HG02571 (cell line): ENCODE measurements around the gene HLCS.

Source experiments
- ATAC-seq: cut with Tn5 transposase; IDR thresholded peaks from one replicate; pipeline ENCODE4 v1.9.1; 2021; ENCODE audit warnings: mild to moderate bottlenecking, moderate library complexity; ENCODE audit not compliant: unreplicated experiment

Gene HLCS

DNA sequence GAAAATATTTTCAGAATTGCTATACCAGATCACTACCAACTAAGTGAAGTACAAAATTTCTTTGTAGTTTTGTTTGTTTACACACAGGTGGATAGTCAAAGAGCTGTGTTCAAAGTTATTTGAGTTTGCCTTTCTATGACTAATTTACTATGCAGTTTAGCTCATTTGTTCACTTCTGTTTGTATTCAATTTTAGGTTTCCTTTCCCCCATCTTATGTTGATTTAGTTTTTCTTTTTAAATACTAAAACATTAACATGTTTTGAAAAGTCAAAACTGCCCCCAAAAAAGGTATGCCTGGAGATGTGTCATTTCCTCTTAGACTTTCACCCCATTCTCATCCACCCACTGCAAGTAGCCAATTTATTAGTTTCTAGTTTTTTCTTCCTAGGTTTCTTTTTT lies 21.4 kb upstream of the HLCS start:
- ATAC-seq, result no peak

- ATAC-seq, result no peak
These were observed 19.5 kb upstream of the HLCS start for GRCh38 chr21:36985751-36986594.

- no peak for ATAC-seq
These were observed 15.7 kb upstream of the HLCS start for GRCh38 chr21:36981977-36982700.

DNA sequence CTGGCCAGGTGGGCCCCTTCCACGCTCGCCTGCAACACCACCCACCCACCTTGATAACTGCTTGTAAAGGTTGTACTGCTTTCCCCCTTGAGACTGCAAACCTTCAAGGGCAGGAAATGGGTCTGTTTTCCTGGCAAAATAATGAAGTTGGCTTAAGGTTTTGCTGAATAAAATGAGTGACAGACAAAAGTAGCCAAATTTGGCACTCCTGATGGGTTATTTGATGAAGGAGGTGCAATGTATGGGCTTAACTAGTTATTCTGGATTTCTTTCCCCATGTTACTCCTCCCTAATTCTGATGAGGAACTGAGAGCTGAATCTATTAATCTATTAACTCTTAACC lies 14.6 kb upstream of the HLCS start:
- no peak for ATAC-seq

DNA sequence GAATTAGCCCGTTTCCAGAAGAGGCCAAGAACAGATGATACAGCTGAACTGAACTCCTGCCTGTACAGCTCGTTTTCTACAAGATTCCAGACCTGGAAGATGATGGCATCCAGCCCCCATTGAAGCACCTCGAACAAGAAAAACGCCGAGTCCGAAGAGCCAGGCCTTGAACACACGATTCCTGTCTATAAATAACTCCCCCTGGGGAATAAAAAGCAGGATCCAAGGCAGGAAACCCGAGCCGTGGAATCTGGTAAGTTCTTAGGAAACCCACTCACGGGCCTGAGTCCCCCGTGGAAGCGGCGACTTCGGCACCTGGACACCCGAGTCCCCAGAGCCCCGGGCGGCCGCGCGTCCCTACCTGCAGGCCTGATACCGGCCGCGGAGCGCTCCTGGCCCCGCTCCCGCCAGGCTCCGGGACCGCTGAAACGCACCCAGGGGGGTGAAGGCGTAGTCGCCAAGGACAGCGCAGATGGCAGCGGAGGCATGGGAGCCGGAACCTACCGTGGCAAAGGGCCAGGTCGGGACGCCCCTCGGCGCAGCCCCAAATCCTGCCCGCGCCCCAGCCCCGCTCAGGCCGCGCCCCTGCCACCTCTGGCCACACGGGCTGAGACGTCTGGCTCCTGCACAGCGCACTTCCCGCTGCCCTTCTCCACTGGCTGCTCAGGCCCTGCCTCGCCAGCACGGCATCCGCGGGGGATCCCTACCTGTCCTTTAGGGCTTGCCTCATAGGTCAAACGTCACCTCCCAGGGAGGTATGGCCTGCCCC lies 14.0 kb upstream of the HLCS start:
- no peak for ATAC-seq

DNA sequence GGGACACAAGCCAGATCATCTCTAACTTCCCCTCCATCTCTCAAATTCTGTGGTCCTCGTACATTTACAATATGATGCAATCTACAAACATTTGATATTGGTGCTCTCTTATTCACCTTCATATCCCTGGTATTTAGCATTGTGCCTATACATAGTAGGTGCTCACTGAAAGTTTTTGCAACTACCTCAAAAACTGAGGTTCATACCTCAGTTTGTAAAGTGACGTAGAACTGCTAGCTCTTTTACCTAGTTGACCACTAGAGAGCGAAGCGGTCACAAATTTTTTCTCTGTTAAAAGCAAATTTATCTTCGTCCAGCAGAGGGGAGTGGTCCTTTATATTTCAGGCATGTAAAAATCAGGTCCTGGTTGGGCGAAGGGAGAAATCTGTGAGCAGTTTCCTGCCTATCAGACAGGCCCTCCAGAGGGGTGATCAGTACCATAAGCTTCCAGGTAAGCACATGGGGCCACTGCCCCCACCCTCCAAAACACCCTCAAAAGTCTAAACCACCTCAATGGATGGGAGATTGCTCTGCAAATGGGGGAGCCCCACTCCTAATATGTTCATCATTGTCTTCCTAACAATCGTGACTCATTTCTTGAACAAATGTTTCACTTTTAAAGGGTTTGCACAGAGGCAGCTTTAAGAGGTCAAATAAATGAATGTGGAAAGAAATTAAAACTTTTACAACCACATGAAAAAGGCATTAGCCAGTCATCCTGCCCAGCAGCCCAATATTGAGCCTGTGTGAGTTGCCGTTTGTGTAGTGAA lies 10.6 kb upstream of the HLCS start:
- ATAC-seq, result no peak

- ATAC-seq, result no peak
These were observed 9.9 kb upstream of the HLCS start for GRCh38 chr21:36976228-36976861.

DNA sequence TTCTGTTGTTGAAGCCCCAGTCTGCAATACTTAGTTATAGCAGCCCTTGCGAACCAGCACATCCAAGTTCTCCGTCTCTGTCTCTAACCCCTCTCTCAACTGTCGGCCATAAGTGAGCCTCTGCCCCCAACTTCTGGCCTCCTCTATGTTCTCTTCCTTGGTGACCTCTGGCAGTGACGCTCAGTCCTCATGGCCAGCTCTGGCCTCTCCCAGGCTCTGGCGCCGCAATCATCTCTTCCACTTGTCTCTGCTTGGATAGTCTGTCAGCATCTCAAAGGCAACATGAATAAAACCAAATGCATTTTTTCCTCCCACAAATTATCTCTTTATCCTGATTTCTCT lies 8.4 kb upstream of the HLCS start:
- no peak for ATAC-seq

- no peak for ATAC-seq
These were observed 7.7 kb upstream of the HLCS start for GRCh38 chr21:36973986-36974850.

- no peak for ATAC-seq
These were observed 2.5 kb upstream of the HLCS start for GRCh38 chr21:36968976-36969375.

- ATAC-seq, result no peak
These were observed 1.9 kb upstream of the HLCS start for GRCh38 chr21:36968414-36968813.

- ATAC-seq, result peak; percentile 17
These were observed 626 bp upstream of the HLCS start for GRCh38 chr21:36966821-36967768.

DNA sequence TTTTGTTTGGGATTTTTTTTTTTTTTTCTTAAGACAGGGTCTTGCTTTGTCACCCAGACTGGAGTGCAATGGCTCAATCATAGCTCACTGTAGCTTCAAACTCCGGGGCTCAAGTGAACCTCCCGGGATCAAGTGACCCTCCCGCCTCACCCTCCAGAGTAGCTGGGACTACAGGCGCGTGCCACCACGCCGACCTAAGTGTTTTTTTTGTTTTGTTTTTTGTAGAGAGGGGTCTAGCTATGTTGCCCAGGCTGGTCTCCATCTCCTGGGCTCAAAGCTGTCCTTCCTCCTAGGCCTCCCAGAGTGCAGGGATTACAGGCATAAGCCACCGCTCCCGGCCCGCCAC lies 776 bp downstream of the HLCS start:
- no peak for ATAC-seq

DNA sequence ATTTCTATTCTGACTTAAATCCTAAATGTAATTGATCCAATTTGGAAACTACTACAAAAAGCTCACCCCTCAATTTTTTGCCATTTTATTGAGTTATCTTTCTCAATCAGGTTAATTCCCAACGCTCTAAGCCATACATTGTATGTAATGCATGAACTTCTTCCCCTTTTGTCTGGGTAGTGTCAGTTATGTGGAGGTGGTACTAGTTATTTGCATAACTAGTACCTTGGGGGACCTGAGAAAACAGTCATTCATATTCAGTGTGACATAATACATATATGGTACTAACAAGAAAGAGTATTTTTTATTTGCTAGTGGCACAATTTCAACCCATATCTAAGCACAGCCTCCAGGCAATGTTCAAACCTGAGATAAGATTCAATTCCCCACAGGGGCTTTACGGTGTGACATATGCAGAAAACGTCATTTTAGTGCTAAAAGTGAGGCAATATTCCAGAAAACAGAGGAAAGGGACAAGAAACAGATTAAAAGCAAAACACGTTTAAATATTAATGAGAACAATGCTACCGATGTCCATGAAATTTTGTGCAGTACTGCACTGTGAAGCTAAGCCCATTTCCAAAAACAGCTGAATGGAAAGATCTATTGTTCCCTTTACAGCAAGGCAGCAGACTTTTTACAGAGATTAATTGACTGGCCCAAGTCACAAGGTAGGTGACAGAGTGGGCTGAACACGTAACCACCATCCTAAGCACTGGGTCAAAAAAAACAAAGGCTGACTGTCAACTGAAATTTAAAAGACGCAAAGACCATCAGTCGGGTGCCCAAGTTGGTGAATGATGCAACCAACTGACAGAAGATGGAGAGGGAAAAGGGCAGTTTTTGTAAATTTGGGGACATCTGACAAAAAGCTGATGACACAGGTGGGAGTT lies 1.4 kb downstream of the HLCS start:
- no peak for ATAC-seq

DNA sequence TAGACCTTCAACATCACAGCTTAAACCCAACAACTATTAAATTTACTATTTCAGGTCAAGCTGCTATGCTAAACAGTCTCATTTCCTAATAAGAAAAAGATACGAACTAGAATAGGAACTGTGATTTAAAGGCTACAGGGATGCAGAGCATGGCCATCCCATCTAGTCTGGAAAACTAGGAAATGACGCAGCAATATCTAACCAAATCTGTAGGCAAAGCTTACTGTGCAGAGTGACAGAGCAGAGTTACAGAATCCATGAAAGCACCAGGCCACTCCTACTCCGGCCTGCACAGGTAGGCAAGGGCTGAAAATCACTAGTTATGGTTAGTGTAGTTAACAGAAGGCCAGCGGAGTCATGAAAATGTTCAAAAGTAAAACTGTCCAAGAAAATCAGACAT lies 2.1 kb downstream of the HLCS start:
- no peak for ATAC-seq

- ATAC-seq, result no peak
These were observed 4.2 kb downstream of the HLCS start for GRCh38 chr21:36962098-36962780.

- ATAC-seq, result no peak
These were observed 5.7 kb downstream of the HLCS start for GRCh38 chr21:36960676-36961284.
